ENCODE results near the gene FRMD4B. TPM values are rescaled to one million over a fixed set of nuclear protein-coding genes. Genes with fewer than 3 reads are reported as not detected.

The FRMD4B gene
- total and polyA plus RNA-seq, 7 donors: 8.2 to 21.5 (median 13.2) TPM

DNA sequence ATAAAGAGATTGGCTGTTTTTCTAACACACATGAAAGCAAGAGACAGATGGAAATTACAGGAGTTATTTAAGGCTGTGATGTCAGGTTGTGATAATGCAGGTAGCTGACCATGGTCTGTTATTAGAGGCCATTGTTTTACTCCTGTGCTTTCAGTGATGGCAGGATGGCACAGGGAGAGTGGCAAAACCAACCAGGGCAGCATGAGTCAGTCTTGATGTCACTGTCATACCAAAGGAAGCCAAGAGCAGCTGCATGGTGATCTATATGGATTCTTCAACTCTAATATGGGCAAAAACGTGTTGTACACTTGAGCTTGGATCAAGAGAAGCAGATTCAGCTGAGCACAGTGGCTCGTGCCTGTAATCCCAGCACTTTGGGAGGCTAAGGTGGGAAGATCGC, 171.6 kb downstream of the FRMD4B start:
- TF ChIP-seq POLR2AphosphoS5 (IDR thresholded peaks at IDR 0.05) (no peak), POLR2A (IDR thresholded peaks at IDR 0.05) (no peak), CTCF (IDR thresholded peaks at IDR 0.05) (no peak), EP300 (IDR thresholded peaks at IDR 0.05) (no peak)
- H3K27me3 ChIP-seq: no peaks in the 10 kb centered on the region
- H3K27ac ChIP-seq: no peak overlapping the region
- no peaks in the 10 kb centered on the region for H3K36me3 ChIP-seq
- H3K9me3 ChIP-seq: no peaks in the 10 kb centered on the region
- no peak overlapping the region for H3K4me3 ChIP-seq
- DNase-seq: no peak
- intact Hi-C loops (cut with DNase I): no loop called here
- 55 to 60% methylated on average over 3 of the region's 3 CpGs for WGBS, 2 donors
- H3K4me1 ChIP-seq: no peaks in the 10 kb centered on the region

DNA sequence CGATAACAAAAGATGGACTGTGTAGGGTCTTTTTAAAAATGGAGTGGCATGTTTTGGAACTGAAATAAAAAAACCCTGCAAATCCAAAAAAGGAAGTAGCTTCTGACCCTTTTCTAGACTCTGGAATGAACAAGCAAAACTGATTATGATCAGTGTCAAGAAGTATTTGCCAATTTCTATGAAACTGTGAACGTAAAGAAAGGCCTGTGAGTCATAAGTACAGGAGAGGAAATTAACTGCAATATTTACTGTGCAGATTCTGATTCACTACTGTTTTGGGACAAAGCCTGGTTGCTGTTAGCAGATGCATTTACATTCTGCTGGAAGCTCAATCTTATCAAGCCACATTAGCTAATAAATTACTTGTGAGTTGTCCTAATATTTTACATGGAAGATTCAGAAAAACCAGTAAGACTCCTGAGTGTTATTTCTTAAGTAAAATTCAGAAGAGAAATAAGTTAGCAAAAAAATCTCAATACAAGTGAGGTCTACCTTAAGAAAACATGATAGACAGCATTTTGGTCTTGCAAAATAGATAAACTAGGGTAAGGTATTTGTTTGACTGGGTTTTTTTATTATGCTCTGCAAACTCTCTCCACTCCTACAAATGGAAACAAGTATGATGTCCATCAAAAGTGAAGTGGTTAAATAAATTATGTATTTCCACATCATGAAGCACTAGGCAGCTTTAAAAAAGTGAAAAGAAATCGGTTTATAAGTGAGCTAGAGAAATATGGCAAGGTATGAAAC, 173.3 kb downstream of the FRMD4B start:
- TF ChIP-seq POLR2AphosphoS5 (IDR thresholded peaks at IDR 0.05): no peak
- no peak for TF ChIP-seq POLR2A (IDR thresholded peaks at IDR 0.05)
- TF ChIP-seq EP300 (IDR thresholded peaks at IDR 0.05): no peak
- no peak for TF ChIP-seq CTCF (IDR thresholded peaks at IDR 0.05)
- Histone ChIP-seq H3K27ac (no peak overlapping the region), H3K4me3 (no peak overlapping the region), H3K36me3 (no peaks in the 10 kb centered on the region), H3K27me3 (no peaks in the 10 kb centered on the region), H3K4me1 (no peaks in the 10 kb centered on the region), H3K9me3 (no peaks in the 10 kb centered on the region)
- DNase-seq: no peak
- 63% methylated on average over 3 of the region's 3 CpGs for WGBS, 2 donors
- intact Hi-C loops (cut with DNase I): no loop called here

DNA sequence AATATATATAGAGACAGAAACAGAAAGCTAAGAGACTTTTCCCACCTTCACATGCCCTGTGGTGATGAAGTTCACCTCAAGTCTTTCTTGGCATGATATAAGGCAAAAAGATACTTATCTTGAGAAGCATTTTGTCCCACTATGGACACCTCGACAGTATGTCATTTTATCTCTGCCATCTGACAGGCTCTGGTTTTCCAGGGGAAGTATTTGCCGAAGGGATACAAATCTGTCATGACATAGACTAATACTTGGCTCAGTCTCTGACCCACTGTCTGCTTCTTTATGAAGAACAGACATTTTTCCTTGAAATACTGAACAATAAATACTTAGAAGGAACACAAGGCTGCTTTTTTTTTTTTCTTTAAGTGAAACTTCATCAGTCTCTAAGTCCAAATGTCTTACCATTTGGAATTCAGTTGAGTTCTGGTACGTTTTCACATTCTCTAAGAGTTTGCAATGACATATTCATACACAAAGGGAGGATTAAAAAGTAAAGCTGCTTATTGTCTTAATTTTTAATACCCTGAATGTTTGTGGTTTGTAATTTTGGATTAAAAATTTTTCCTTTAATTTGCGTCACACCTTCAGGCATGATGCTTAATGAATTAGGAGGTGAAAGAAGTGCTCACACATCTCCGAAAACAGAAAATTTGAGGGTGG, 175.7 kb downstream of the FRMD4B start:
- no peaks in the 10 kb centered on the region for H3K4me1 ChIP-seq
- TF ChIP-seq POLR2A (IDR thresholded peaks at IDR 0.05) (no peak), EP300 (IDR thresholded peaks at IDR 0.05) (no peak), POLR2AphosphoS5 (IDR thresholded peaks at IDR 0.05) (no peak), CTCF (IDR thresholded peaks at IDR 0.05) (no peak)
- DNase-seq: no peak
- 92 to 94% methylated on average over 5 of the region's 5 CpGs for whole genome bisulfite sequencing, 2 donors
- no peak overlapping the region for H3K4me3 ChIP-seq
- no peak overlapping the region for H3K27ac ChIP-seq
- H3K36me3 ChIP-seq: no peaks in the 10 kb centered on the region
- no peaks in the 10 kb centered on the region for H3K9me3 ChIP-seq
- H3K27me3 ChIP-seq: no peaks in the 10 kb centered on the region
- intact Hi-C loops (cut with DNase I): no loop called here

DNA sequence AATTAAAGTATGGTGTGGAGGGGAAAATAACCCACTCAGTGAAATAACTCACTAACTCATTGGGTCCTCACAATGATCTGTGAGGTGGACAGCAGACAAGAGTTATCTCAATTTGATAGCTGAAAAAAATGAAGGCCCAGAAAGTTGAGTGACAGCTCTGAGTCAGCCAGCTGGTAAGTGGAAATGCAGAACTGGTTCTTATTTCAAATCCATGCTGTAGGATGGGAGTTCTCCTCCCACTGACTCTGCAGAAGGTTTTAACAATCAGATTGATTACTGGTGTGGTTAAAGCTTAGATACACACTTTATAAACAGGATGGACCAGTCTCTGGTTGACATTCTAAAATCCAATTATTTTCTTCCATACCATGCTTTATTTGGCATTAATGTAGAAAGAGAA, 176.5 kb downstream of the FRMD4B start:
- Histone ChIP-seq H3K27me3 (no peaks in the 10 kb centered on the region), H3K4me3 (no peak overlapping the region), H3K27ac (no peak overlapping the region), H3K9me3 (no peaks in the 10 kb centered on the region), H3K36me3 (no peaks in the 10 kb centered on the region), H3K4me1 (no peaks in the 10 kb centered on the region)
- no peak for DNase-seq
- intact Hi-C loops (cut with DNase I): no loop called here
- TF ChIP-seq POLR2A (IDR thresholded peaks at IDR 0.05) (no peak), EP300 (IDR thresholded peaks at IDR 0.05) (no peak), POLR2AphosphoS5 (IDR thresholded peaks at IDR 0.05) (no peak), CTCF (IDR thresholded peaks at IDR 0.05) (no peak)
